NCI-H1436 treated with DMSO at 0.1 percent for 48 hours (cell line): Measurements from ENCODE around the gene AKAP8.
"Not testable (repeated sequence)": the region's sequence is repeated elsewhere in the genome, so short reads cannot be mapped to it uniquely, and the experiment has no call there.

Experiments used
- DNase-seq: peaks from one replicate; lab custom pipeline; 2025; lab: John Stamatoyannopoulos, UW

Gene AKAP8

DNA sequence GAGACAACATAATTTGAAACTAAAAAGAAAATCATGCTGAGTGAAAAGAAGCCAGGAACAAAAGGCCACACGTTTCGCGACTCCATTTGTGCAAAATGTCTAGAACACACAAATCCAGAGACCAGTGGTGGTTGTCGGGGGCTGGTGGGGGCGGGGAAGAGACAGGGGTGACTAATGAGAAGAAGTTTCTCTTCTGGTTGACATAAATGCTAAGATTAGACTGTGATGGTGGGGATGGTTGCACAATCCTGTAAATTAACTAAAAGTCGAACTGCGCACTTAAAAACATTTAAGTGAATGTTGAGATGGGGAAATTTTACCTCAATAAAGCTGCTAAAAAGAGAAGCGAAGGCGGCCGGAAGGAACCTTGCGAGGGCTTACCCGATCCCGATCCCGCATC lies 7.1 kb downstream of the AKAP8 start:
- no peak for DNase-seq

DNA sequence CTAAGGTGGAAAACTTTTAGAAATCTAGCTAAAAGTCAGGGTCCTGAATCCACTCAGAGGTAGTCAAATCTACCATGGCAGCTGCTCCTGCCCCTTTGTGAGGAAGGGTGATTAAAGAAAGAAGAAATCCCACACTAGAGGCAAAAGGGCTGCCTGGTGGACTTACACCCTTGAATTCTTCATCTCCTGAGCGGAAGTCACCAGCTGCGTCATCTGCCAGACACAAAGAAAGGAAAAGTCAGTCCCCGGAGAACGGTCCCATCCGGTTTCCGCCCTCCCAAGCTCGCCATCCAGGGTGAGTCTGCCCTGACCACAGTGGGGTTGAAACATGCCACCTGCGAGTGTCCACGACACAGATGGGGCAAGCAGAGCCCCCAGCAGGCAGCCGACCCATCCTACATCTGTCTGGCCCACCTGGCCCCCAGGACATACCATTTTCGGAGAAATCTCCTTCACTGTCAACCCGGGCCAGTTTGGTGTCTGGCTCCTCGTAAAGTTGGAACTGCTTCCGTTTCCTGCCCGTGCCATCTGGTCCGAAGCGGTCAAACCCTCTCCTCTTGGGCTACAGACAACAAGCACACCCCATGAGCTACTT lies 7.7 kb downstream of the AKAP8 start:
- DNase-seq: no peak

DNA sequence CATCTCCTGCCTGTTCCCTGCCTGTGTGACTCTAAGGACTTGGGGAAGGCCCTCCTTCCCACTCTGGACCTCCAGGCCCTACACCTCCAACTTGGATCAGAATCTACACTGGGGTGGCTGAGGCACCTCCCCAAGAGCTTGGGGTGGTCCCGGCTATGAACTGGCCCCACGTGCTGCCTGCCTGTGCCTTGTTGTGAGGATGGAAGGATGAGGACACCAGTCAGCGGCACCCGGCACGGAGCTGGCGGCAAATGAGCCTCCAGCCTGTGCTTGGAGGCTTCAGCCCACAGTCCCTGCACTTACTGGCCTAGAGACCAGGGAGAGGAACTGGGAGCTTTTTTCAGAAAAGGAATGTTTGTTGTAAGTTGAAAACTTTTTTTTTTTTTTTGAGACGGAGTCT lies 8.5 kb downstream of the AKAP8 start:
- DNase-seq: no peak

DNA sequence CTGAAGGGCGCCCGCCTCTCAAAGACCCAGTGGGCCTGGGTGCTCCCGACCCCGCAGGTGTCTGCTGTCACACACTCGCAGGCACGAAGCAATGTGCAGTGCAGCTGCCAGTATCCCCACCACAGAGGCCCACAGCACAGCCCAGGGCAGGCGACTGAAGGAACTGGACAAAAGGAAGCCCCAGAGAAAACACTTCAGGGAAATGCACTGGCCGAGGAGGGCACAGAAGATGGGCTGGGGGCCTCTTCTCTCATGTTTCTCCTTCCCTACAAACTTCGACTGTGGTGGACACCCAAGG lies 10.0 kb downstream of the AKAP8 start:
- no peak for DNase-seq

DNA sequence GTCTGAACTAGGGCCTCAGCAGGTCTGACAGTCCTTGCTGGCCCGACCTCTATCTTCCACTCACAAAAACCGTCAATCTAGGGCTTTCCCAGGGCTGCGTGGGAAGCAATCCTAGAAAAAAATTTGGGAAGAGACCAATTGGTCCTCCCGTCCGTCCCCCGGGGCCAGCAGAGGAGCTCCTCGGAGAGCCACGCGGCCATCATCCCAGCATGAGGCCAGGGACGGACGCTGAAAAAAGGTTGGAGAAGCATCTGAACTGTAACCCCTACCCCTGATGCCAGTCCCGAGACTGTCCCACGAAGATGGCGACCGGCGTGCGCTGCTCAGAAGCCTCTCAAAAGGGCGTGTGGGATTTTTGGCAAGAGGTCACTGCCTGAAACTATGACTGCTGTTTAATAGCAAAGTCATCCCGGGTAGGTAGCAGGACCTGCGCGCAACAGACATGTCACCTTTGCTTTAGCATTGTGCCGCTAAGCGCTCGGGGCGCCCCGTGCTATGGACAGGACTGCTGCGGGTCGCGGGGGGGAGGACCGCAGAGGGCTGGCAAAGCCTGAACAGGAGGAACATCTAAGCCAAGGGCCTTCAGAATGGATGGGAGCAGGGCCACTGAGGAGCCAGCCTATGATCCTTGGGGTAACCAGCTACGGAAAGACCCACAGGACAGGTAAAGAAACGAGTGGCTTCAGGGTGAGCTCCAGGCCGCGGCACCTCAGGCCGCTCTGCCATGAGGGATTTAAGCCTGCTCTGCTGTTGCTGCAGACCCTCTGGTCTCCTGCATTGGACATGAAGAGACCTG lies 10.6 kb downstream of the AKAP8 start:
- DNase-seq: no peak

DNA sequence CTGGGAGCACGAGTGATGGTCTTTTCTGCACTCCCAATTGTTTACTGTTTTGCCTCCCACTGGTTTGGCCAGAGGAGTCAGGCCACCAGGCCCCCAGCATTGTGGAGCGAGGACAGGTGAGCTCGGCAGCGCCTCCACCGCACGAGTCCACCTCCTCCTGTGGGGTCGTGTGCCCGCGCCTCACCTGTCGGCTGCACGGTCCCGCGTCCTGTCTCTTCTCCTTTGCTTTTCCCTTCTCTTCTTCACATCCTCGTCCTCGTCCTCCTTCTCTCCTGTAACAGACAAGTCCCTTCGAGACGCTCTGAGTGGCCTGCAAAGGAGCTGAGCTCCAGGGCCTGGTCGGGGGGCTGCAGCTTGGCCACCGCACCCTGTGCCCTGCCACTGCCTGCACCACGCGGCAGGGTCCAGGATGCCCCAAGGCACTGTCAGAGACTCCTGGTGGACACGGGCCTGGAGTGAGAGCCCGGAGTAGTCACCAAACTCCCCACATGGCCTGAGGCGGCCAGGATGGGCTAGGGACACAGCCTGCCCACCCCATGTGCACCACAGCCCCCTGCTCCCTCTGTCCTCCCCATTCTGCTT lies 11.4 kb downstream of the AKAP8 start:
- no peak for DNase-seq

DNA sequence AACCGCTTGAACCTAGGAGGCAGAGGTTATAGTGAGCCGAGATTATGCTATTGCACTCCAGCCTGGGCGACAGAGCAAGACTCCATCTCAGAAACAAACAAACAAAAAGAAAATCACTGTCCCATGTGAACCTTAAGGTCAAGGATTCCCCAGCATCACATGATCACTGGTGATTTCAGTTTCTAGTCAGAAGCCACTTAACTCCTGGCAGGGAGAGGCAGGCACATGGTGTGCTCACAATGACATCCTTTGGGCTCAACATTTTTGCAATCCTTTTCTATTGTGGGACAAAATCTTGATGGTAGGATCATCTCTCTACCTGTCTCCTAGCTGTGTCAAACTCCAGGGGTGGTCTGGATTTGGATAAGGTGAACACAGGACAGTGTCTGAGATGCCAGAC lies 12.1 kb downstream of the AKAP8 start:
- DNase-seq: no peak

DNA sequence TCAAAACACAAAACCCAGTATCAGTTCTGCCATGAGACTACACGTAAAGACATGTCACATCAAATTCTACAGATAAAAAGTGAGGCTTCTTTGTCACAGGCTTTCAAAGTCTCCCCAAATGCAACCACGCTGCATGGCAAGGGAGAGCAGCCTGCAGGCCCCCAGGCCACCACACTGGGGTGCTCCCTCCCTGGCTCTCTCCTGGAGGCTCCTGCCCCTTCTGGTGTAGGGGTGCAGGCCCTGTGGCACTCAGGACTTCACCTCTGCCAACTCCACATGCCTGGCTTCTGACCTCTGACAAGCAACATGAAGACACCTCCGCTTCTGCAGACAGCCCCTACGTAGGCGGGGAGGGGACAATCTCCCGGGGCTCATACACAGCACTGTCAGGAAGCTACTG lies 14.3 kb downstream of the AKAP8 start:
- no peak for DNase-seq

DNA sequence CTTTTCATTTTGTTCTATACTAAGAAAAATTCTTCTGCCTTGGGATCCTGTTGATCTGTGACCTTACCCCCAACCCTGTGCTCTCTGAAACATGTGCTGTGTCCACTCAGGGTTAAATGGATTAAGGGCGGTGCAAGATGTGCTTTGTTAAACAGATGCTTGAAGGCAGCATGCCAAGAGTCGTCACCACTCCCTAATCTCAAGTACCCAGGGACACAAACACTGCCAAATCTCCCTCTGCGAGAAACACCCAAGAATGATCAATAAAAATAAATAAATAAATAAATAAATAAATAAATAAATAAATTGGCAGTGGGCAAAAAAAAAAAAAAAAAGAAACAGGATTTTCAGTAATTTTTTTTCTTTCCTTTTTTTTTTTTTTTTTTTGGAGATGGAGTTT lies 15.8 kb downstream of the AKAP8 start:
- not testable (repeated sequence) for DNase-seq

DNA sequence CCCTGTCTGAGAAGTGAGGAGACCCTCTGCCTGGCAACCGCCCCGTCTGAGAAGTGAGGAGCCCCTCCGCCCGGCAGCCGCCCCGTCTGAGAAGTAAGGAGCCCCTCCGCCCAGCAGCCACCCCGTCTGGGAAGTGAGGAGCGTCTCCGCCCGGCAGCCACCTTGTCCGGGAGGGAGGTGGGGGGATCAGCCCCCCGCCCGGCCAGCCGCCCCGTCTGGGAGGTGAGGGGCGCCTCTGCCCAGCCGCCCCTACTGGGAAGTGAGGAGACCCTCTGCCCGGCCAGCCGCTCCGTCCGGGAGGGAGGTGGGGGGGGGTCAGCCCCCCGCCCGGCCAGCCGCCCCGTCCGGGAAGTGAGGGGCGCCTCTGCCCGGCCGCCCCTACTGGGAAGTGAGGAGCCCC lies 16.5 kb downstream of the AKAP8 start:
- not testable (repeated sequence) for DNase-seq

DNA sequence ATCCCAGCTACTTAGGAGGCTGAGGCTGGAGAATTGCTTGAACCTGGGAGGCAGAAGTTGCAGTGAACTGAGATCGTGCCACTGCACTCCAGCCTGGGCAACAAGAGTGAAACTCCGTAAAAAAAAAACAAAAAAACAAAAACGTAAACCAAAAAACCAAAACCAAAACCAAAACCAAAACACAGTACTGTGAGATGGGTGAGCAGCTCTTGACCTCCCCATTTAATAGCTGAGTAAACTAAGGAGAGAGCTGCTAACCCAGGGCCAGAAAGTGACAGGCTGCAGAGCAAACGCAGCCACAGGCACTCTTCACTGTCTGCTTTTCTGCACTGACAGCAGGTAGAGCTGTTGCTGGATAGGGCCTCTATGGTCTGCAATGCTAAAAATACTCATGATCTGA lies 19.6 kb downstream of the AKAP8 start:
- DNase-seq: not testable (repeated sequence)

DNA sequence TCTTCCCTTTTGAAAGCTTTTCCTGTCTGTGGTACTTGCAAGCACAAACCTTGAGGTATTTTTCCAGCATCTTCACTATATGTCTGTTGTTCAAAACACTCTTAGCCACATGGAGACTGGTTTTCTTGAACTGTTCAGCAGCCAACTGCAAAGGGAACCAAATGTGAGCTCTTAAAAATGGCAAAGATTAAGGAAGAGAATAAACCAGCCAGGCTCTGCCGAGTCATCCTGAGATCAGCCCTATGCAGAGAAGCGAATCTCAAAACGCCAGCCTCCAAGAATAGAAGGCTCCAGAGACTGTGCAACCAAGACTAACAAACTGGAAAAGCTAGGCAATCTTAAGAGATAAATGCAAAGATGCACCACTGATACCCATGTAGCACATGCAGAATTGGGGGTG lies 20.7 kb downstream of the AKAP8 start:
- no peak for DNase-seq

DNA sequence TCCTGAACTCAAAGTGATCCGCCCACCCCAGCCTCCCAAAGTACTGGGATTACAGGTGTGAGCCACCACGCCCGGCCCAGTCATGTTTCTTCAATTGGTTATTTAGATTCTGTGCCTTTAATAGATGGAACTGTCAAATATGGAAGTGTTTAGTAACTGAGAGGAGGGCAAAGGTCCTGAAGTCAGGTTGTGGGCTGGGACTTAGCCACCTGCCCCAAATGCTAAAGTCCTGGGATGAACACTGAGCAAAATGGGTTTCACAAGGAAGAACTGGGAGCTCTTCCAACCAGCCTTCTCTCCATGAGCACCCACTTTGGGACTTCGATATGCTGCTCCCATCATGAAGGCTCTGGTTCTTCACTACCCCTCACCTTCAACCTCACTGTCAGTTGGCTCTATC lies 21.7 kb downstream of the AKAP8 start:
- DNase-seq: no peak

DNA sequence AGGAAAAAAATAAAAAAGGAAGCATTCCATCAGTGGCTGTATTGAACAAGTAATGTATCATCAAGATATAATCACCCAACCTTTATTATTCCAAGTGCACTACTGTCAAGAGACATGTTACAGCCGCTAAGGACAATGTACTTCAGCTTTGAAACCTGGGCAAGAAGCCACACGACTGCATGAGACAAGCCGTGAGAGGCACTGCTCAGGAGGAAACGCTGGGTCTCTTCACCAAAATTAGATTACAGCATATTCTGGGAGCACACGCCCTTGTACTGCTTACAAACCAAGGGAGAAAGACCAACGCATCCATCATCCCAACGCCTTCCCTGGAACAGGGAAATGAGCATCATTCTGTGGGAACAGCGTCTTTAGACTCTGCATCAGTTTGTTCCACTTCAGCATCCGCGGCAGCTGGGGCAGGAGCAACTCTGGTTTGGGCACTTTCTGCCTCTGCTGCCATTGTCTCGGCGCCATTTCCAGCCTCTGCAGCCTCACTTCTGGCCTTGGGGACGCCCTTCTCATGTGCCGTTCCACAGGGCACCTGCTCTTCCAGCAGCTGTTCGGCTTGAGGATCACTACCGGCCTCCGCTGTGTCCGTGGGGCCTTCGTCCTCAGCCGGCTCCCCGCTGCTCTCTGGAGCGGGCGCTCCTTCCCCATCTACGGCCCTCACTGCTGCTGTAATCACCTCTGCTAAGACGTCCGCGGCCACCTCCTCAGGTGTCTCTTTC lies 24.9 kb downstream of the AKAP8 start:
- no peak for DNase-seq

DNA sequence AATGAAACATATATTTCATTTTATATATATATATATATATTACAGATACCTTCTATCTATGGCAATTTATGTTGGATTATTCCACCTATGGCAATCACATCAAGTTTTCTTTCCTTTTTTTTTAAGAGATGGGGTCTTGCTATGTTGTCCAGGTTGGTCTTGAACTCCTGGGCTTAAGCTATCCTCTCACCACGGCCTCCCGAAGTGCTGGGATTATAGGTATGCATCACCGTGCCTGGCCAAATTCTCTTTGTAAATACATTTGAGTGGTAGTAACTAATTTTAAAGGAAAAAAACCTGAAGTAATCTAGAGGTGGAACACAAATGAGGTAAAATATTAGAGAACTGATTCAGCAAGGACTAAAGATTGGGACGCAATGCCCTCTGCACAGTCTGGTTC lies 25.7 kb downstream of the AKAP8 start:
- DNase-seq: no peak

DNA sequence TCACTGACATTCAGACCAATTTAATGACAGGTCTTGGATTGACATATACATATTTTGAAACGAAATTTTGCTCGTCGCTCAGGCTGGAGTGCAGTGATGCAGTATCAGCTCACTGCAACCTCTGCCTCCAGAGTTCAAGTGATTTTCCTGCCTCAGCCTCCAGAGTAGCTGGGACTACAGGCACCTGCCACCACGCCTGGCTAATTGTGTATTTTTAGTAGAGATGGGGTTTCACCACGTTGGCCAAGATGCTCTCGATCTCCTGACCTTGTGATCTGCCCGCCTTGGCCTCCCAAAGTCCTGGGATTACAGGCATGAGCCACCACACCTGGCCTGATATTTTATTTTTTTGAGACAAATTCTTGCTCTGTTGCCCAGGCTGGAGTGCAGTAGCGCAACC lies 27.1 kb downstream of the AKAP8 start:
- DNase-seq: not testable (repeated sequence)

DNA sequence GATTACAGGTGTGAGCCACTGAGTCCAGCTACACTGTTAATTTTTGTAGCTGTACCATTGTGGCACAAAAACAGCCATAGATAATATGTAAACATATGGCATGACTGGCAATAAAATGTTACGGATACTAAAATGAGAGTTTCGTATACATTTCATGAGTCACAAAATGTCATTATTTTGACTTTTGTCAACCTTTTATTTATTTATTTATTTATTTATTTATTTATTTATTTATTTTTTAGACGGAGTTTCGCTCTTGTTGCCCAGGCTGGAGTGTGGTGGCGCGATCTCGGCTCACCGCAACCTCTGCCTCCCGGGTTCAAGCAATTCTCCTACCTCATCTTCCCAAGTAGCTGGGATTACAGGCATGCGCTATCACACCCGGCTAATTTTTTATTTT lies 38.3 kb downstream of the AKAP8 start:
- DNase-seq: not testable (repeated sequence)

DNA sequence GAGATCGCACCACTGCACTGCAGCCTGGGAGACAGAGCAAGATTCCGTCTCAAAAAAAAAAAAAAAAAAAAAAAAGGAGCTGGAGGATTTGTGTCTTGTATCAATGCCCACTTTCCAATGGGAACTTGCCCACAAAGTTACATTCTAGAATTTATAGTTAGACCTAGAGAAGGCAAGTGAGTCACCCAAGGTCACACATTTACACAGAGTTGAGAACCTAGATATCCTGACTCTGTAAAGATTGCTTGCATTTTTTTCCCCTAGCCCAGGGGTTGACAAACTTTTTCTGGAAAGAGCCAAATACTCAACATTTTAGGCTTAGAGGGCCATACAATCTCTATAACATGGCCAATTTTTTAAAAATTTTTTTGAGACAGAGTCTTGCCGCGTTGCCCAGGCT lies 39.5 kb downstream of the AKAP8 start:
- DNase-seq: no peak

DNA sequence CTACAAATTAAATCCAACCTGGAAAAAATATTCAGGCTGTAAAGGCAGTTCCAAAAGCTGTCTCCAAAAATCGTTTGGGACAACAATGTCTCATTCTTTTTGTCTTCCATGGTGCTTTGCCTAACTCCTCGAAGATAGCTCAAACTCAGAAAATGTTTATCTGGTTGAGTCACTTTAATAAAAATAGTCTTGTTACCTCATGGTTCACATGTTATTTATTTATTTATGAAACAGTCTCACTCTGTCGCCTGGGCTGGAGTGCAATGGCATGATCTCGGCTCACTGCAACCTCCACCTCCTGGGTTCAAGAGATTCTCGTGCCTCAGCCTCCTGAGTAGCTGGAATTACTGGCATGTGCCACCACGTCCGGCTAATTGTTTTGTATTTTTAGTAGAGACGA lies 42.4 kb downstream of the AKAP8 start:
- DNase-seq: no peak

DNA sequence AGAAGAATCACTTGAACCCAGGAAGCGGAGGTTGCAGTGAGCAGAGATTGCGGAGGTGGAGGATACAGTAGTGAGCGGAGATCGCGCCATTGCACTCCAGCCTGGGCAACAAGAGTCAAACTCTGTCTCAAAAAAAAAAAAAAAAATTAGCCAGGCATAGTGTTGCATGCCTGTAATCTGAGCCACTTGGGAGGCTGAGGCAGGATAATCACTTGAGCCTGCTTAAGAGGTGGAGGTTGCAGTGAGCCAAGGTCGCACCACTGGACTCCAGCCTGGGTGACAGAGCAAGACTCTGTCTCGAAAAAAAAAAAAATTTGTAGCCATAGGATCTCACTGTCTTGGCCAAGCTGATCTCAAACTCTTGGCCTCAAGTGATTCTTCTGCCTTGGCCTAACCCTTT lies 43.6 kb downstream of the AKAP8 start:
- DNase-seq: not testable (repeated sequence)

DNA sequence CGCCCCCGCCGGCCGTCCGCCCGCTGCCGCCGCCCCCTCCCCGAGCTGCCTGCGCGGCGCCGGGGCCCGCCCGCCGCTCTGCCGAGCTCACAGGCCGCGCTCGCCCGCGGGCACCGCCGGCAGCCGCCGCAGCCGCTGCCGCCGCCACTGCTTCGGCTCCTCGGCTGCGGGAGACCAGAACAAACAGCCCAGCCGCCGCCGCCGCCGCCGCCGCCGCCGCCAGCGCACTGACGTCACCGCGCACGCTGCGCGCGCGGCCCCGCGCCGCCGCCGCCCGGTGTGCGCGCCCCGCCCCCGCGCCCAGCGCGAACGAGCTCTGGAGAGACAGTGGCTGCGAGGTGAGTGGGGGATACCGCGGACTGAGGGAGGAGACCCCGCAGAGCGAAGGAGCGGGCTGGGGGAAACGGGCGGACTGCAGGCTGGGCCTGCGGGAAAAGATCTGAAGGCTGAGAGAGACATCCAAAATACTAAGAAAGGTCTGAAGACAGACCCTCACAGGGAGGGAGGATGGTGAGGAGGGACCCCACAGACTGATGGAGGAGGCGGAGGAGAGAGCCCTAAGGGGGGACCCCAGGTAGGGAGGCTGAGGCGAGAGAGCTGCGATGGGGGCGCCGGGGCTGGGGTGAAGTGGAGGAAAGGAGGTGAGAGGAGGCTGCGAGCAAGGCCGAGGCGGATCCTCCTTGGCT lies 47.1 kb downstream of the AKAP8 start, which contains the start of gene BRD4:
Gene BRD4 (minus strand): TSS at position 229 of the 686 bp plus-strand sequence. CDS start 59,440 bp downstream, outside the sequence.
- DNase-seq: peak; percentile 2
